Body of pancreas (tissue), 4 donors: Measurements from ENCODE around the gene EIF2B1.

Experiments
- CTCF ChIP-seq, 7 experiments: fragments of 450-650 bp in 4 of 7; fragments of 200-600 bp in 3 of 7; sonication (generic) in 3 of 7; IDR thresholded peaks; one replicate each; pipeline ENCODE4 v1.5.1; 2016 to 2019; ENCODE audit warnings: antibody characterized with exemption in 7 of 7
- POLR2A ChIP-seq, 3 donors: fragments of 450-650 bp; IDR thresholded peaks; one replicate each; pipeline ENCODE4 v1.6.1; 2016; ENCODE audit warnings: antibody characterized with exemption in 3 of 3, mild to moderate bottlenecking in 2 of 3

- TF ChIP-seq CTCF (IDR thresholded peaks at IDR 0.05) = no peak
- no peak for TF ChIP-seq POLR2A (IDR thresholded peaks at IDR 0.05)
These were observed 11.9 kb upstream of the EIF2B1 start for GRCh38 chr12:123645380-123645779.
